Central memory CD8-positive, alpha-beta T cell (primary cell): ENCODE measurements around the gene PFDN1.

ENCODE experiments used
- ATAC-seq: fragments of 150-1000 bp; cut with Tn5 transposase; replicated peaks from 2 replicates; pipeline ENCODE4 v1.10.0; 2022; ENCODE audit warnings: mild to moderate bottlenecking, moderate FRiP score, moderate number of reproducible peaks; ENCODE audit not compliant: poor library complexity, severe bottlenecking; ENCODE audit errors: extremely low read depth
- DNase-seq, 2 donors: peaks; one replicate each; pipeline ENCODE4 v3.0.0; 2021; ENCODE audit warnings: low spot score in 2 of 2
- H3K27ac Mint-ChIP-seq: one replicate; pipeline ENCODE4 v1.8.0; 2022; ENCODE audit warnings: low read depth, mild to moderate bottlenecking, moderate library complexity, mixed read lengths
- H3K27me3 Mint-ChIP-seq: one replicate; pipeline ENCODE4 v1.8.0; 2022; ENCODE audit warnings: mixed read lengths
- H3K36me3 Mint-ChIP-seq: one replicate; pipeline ENCODE4 v1.8.0; 2022; ENCODE audit warnings: mild to moderate bottlenecking, moderate library complexity, mixed read lengths; ENCODE audit not compliant: insufficient read depth
- H3K4me1 Mint-ChIP-seq: one replicate; pipeline ENCODE4 v1.8.0; 2022; ENCODE audit warnings: mixed read lengths
- H3K4me3 Mint-ChIP-seq: one replicate; pipeline ENCODE4 v1.8.0; 2022; ENCODE audit warnings: mild to moderate bottlenecking, moderate library complexity, mixed read lengths
- H3K9me3 Mint-ChIP-seq: one replicate; pipeline ENCODE4 v1.8.0; 2022; ENCODE audit warnings: mixed read lengths

PFDN1 gene

DNA sequence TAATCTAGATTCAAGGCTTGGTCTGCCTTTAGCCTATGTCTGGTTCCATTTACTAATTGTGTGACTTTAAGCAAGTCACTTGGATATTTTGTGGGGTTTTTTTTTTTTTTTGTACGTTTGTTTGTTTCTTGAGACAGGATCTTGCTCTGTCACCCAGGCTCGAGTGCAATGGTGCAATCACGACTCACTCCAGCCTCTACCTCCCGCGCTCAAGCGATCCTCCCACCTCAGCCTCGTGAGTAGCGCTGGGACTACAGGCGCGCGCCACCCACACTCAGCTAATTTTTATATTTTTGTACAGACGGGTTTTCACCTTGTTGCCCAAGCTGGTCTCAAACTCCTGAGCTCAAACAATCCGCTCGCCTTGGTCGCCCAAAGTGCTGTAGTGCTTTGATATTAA lies 1.1 kb upstream of the PFDN1 start:
- Mint-ChIP-seq H3K36me3 (peaks cover 12% of the 10 kb centered on the region), H3K9me3 (no peaks in the 10 kb centered on the region), H3K27ac (no peak overlapping the region), H3K27me3 (peaks cover 10% of the 10 kb centered on the region), H3K4me3 (peak overlapping the region; percentile 92), H3K4me1 (peaks cover 20% of the 10 kb centered on the region)
- DNase-seq, result no peak
- ATAC-seq, result no peak

GRCh38 chr5:140301136-140301535 lies 1.8 kb downstream of the PFDN1 start:
- Mint-ChIP-seq H3K27me3 (peaks cover 4% of the 10 kb centered on the region), H3K27ac (no peak overlapping the region), H3K9me3 (no peaks in the 10 kb centered on the region), H3K36me3 (peaks cover 21% of the 10 kb centered on the region), H3K4me3 (no peak overlapping the region), H3K4me1 (peaks cover 33% of the 10 kb centered on the region)
- DNase-seq, result no peak
- ATAC-seq, result no peak

DNA sequence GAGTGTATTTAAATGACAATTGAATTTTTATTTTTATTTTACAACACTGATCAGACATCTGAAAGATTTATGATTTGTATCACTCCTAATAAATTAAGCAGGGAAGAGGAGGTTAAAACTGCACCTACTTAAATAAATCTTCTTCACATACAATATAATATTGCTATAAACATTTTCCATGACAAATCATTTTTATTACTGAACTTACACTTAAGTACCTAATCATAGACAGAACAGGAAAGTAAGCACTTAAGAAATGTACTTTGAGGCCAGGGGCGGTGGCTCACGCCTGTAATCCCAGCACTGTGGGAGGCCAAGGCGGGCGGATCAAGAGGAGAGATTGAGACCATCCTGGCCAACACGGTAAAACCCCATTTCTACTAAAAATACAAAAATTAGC lies 3.8 kb downstream of the PFDN1 start:
- H3K27ac Mint-ChIP-seq, result no peak overlapping the region
- H3K4me1 Mint-ChIP-seq, result peaks cover 44% of the 10 kb centered on the region

DNA sequence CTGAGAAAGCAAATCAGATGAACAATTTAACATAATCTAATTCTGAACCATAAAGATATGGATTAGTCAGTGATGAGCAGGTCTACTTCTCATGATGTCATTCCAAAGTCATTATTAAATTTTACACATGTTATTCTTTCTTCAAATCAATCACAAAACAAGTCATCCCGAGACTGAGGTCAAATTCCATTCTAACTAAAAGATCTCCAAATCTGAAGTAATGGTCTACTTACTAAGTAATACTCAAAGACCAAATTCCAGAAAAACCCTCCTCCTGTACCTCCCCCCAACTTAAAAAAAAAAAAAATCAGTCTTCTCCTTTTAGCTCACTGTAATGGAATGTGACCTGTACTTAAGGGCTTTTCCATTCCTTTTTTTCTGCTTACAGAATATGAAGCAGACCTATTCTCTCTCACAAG lies 4.7 kb downstream of the PFDN1 start:
- H3K4me3 Mint-ChIP-seq, result no peak overlapping the region
- peaks cover 24% of the 10 kb centered on the region for H3K36me3 Mint-ChIP-seq
- peaks cover 41% of the 10 kb centered on the region for H3K4me1 Mint-ChIP-seq
- no peaks in the 10 kb centered on the region for H3K9me3 Mint-ChIP-seq
- ATAC-seq (no peak), DNase-seq (no peak)
- no peaks in the 10 kb centered on the region for H3K27me3 Mint-ChIP-seq
- no peak overlapping the region for H3K27ac Mint-ChIP-seq

More for the DNA sequence above, 3.8 kb downstream of the PFDN1 start:
- no peak for DNase-seq
- no peaks in the 10 kb centered on the region for H3K9me3 Mint-ChIP-seq
- no peak overlapping the region for H3K4me3 Mint-ChIP-seq
- peaks cover 24% of the 10 kb centered on the region for H3K36me3 Mint-ChIP-seq
- no peak for ATAC-seq
- H3K27me3 Mint-ChIP-seq, result no peaks in the 10 kb centered on the region

GRCh38 chr5:140297283-140297682 lies 5.6 kb downstream of the PFDN1 start:
- peaks cover 32% of the 10 kb centered on the region for H3K4me1 Mint-ChIP-seq
- no peak overlapping the region for H3K4me3 Mint-ChIP-seq
- ATAC-seq (no peak), DNase-seq (no peak)
- H3K27ac Mint-ChIP-seq, result no peak overlapping the region
- no peaks in the 10 kb centered on the region for H3K27me3 Mint-ChIP-seq
- H3K36me3 Mint-ChIP-seq, result peaks cover 19% of the 10 kb centered on the region
- no peaks in the 10 kb centered on the region for H3K9me3 Mint-ChIP-seq

GRCh38 chr5:140296289-140296688 lies 6.6 kb downstream of the PFDN1 start:
- no peak for DNase-seq
- ATAC-seq, result no peak
- H3K27me3 Mint-ChIP-seq, result no peaks in the 10 kb centered on the region
- H3K4me3 Mint-ChIP-seq, result no peak overlapping the region
- H3K4me1 Mint-ChIP-seq, result peaks cover 29% of the 10 kb centered on the region
- H3K9me3 Mint-ChIP-seq, result no peaks in the 10 kb centered on the region
- H3K36me3 Mint-ChIP-seq, result peaks cover 19% of the 10 kb centered on the region
- no peak overlapping the region for H3K27ac Mint-ChIP-seq

DNA sequence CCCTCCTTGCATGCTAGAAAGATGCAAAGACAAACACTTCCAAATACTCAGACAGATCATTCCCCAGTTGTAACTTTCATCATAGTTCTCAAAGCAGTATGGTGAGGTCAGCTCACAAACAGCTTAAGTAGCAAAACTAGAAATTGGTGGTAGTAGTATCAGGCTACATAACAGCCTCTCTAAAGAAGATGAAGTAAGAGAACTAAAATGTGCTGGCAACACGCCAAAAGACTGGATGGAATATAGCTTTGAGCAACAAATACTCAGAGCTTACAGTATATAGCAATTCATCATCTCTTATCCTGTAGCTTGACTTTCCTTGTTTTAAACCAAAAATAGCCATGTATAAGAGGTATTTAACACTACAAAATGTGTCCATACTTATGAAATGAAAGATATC lies 7.5 kb downstream of the PFDN1 start:
- Mint-ChIP-seq H3K4me3 (no peak overlapping the region), H3K27me3 (no peaks in the 10 kb centered on the region), H3K27ac (no peak overlapping the region), H3K4me1 (peaks cover 34% of the 10 kb centered on the region), H3K9me3 (no peaks in the 10 kb centered on the region), H3K36me3 (peaks cover 18% of the 10 kb centered on the region)
- ATAC-seq (no peak), DNase-seq (no peak)

GRCh38 chr5:140294753-140295152 lies 8.1 kb downstream of the PFDN1 start:
- Mint-ChIP-seq H3K27ac (no peak overlapping the region), H3K36me3 (peaks cover 15% of the 10 kb centered on the region), H3K9me3 (no peaks in the 10 kb centered on the region), H3K4me1 (peaks cover 37% of the 10 kb centered on the region), H3K27me3 (no peaks in the 10 kb centered on the region), H3K4me3 (no peak overlapping the region)
- ATAC-seq, result no peak
- DNase-seq, result no peak

DNA sequence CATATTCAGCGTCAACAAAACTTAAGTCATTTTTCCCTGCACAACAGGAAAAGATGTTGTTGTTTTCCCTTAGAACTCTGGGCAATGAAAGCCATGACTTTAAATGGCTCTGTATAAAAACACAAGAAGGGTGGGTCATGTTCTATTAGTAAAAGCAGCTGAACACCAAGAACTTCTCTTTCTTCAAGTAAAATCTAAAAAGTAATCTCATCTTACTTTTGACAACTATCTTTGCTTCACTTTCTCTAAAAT lies 9.1 kb downstream of the PFDN1 start:
- H3K9me3 Mint-ChIP-seq, result no peaks in the 10 kb centered on the region
- H3K27me3 Mint-ChIP-seq, result no peaks in the 10 kb centered on the region
- peaks cover 12% of the 10 kb centered on the region for H3K36me3 Mint-ChIP-seq
- peaks cover 43% of the 10 kb centered on the region for H3K4me1 Mint-ChIP-seq
- no peak overlapping the region for H3K4me3 Mint-ChIP-seq
- ATAC-seq (no peak), DNase-seq (no peak)
- no peak overlapping the region for H3K27ac Mint-ChIP-seq

DNA sequence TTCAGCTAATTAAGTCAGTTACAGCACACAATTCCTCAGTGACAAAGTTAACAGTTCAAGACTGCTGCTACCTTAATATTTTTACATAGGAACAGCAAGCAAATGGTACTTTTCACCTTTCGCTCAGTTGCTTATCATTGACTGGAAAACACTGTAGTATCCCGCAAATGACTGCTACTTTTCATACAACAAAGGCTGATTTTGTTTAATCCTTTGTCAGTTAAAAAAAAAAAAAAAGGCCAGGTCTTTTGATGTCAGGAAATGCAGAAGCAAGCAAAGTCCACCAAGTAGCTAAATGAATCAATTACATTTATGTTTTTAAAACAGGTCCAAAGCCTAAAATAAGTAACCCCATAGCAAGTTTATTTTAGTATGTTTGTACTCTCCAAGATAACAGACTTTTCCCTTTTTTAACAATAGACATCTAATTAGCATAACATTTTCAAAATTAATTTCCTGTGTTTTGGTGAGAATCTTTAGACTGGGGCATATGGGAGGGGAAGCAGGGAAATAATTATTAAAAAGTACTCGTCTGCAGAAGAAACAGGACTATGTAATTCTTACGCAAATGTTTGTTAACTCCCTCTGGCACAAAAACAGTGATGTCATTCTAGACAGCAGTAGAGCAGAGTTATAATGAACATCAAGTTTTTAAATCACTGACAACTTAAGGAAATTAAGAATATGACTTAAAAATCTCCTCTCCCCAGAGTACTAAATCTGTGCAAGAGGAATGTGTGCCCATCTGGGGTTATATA lies 9.6 kb downstream of the PFDN1 start:
- Mint-ChIP-seq H3K27me3 (no peaks in the 10 kb centered on the region), H3K4me3 (no peak overlapping the region), H3K27ac (no peak overlapping the region)

DNA sequence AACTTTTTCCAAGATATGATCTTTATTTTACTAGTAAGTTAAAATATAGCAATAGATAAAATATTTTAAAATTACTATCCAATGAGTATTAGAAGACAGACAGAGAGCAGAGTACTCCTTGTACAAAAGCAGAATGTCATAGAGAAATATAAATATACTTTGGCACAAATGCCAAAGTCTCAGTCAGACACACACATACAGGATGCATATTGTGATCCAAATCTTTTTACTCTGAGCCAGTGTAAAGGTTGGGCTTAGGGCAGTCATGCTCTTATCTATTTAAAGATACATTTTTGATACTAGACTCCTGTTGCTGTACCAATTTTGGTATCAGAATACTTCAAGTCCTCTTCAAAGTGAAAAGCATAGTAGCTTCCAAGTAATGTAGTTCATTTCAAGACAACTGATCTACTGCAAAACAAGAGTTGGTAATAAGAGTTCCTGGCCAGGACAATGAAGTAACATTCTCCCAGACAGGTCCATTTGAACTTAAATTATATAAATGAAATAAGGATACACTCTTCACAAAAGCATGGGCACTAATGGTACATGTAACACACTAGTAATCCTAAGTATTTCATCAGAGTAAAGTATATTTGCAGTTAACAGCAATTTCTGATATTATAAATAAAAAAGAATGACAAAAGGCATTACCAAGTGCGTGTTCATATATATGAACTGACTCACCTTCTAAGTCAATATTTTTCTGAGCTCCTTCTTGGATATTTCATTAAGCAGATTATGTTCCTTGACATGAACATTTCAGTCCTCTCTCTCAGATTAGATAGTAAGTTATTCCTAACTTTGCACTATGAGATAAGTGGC lies 10.5 kb downstream of the PFDN1 start:
- Mint-ChIP-seq H3K4me1 (peaks cover 51% of the 10 kb centered on the region), H3K9me3 (no peaks in the 10 kb centered on the region), H3K4me3 (no peak overlapping the region), H3K36me3 (peaks cover 9% of the 10 kb centered on the region), H3K27ac (no peak overlapping the region), H3K27me3 (no peaks in the 10 kb centered on the region)
- ATAC-seq (no peak), DNase-seq (no peak)

More for the DNA sequence above, 9.6 kb downstream of the PFDN1 start:
- Mint-ChIP-seq H3K4me1 (peaks cover 45% of the 10 kb centered on the region), H3K36me3 (peaks cover 13% of the 10 kb centered on the region), H3K9me3 (no peaks in the 10 kb centered on the region)
- no peak for DNase-seq
- ATAC-seq, result no peak

GRCh38 chr5:140287801-140288521 lies 14.9 kb downstream of the PFDN1 start:
- Mint-ChIP-seq H3K9me3 (no peaks in the 10 kb centered on the region), H3K27ac (no peak overlapping the region), H3K4me1 (peaks cover 34% of the 10 kb centered on the region), H3K27me3 (no peaks in the 10 kb centered on the region), H3K4me3 (no peak overlapping the region), H3K36me3 (peaks cover 2% of the 10 kb centered on the region)
- no peak for DNase-seq
- no peak for ATAC-seq

- peaks cover 31% of the 10 kb centered on the region for H3K4me1 Mint-ChIP-seq
- H3K27ac Mint-ChIP-seq, result no peak overlapping the region
- no peak for DNase-seq
- H3K36me3 Mint-ChIP-seq, result peaks cover 2% of the 10 kb centered on the region
- H3K27me3 Mint-ChIP-seq, result no peaks in the 10 kb centered on the region
- no peak overlapping the region for H3K4me3 Mint-ChIP-seq
- H3K9me3 Mint-ChIP-seq, result no peaks in the 10 kb centered on the region
- ATAC-seq, result no peak
Observed at GRCh38 chr5:140286424-140286823, 16.5 kb downstream of the PFDN1 start.
